ENCODE data around the gene VPS50. TPM values are rescaled to one million over a fixed set of nuclear protein-coding genes. Genes with fewer than 3 reads are reported as not detected.
"Not testable (repeated sequence)": the region's sequence is repeated elsewhere in the genome, so short reads cannot be mapped to it uniquely, and the experiment has no call there.

The VPS50 gene
- total and polyA plus RNA-seq, 2 experiments from 2014 or later, result 11.9 to 30.9 TPM

GRCh38 chr7:93310346-93310745 lies 78.2 kb downstream of the VPS50 start:
- no peaks in the 10 kb centered on the region for H3K27me3 ChIP-seq (replicated peaks; ENCODE audit: insufficient read depth)
- H3K4me3 ChIP-seq, result no peak overlapping the region
- peaks cover 33% of the 10 kb centered on the region for H3K4me1 ChIP-seq (ENCODE audit: insufficient read depth)
- peaks cover 30% of the 10 kb centered on the region for H3F3A ChIP-seq (ENCODE audit: insufficient read depth)
- H3K36me3 ChIP-seq (ENCODE audit: low read depth), result no peaks in the 10 kb centered on the region
- no peak overlapping the region for H3K27ac ChIP-seq
- in situ Hi-C loops (cut with MboI), result no loop called here
- no peaks in the 10 kb centered on the region; the same call in 1 of the 2 replicates for H4K20me1 ChIP-seq (ENCODE audit: insufficient read depth)
- no peaks in the 10 kb centered on the region for H3K9me3 ChIP-seq (ENCODE audit: low read depth)
- TF ChIP-seq EZH2 (IDR thresholded peaks at IDR 0.05; ENCODE audit: insufficient read depth, poor library complexity, severe bottlenecking) (no peak), EZH2phosphoT487 (IDR thresholded peaks at IDR 0.05; ENCODE audit: insufficient read depth, low read depth) (no peak)
- peak overlapping the region; percentile 6 for H3K4me2 ChIP-seq (ENCODE audit: unreplicated experiment)
- WGBS, 2 experiments (ENCODE audit: low coverage in 1 of 2, low lambda C conversion rate in 2 of 2, missing lambda C conversion rate in 2 of 2), result 94 to 99% methylated on average over 4 of the region's 4 CpGs
- no peaks in the 10 kb centered on the region for H3K79me2 ChIP-seq (ENCODE audit: insufficient read depth)
- peak; percentile 32 for DNase-seq
- no peak overlapping the region for H3K9ac ChIP-seq
- no peaks in the 10 kb centered on the region for H3K9me2 ChIP-seq (ENCODE audit: insufficient read depth)
- no peak overlapping the region for H2AFZ ChIP-seq

- no peak overlapping the region for H3K9ac ChIP-seq
- no peak overlapping the region for H3K4me3 ChIP-seq
- no peaks in the 10 kb centered on the region for H3K36me3 ChIP-seq (ENCODE audit: low read depth)
- no peaks in the 10 kb centered on the region for H3K9me3 ChIP-seq (ENCODE audit: low read depth)
- peaks cover 31% of the 10 kb centered on the region for H3F3A ChIP-seq (ENCODE audit: insufficient read depth)
- in situ Hi-C loops (cut with MboI), result no loop called here
- H3K4me2 ChIP-seq (ENCODE audit: unreplicated experiment), result no peak overlapping the region
- H3K79me2 ChIP-seq (ENCODE audit: insufficient read depth), result no peaks in the 10 kb centered on the region
- WGBS, 2 experiments (ENCODE audit: low coverage in 1 of 2, low lambda C conversion rate in 2 of 2, missing lambda C conversion rate in 2 of 2), result 98 to 99% methylated on average over 3 of the region's 3 CpGs
- H4K20me1 ChIP-seq (ENCODE audit: insufficient read depth), result no peaks in the 10 kb centered on the region; the same call in 1 of the 2 replicates
- H2AFZ ChIP-seq, result no peak overlapping the region
- H3K27ac ChIP-seq, result no peak overlapping the region
- DNase-seq, result no peak
- H3K4me1 ChIP-seq (ENCODE audit: insufficient read depth), result peaks cover 33% of the 10 kb centered on the region
- H3K9me2 ChIP-seq (ENCODE audit: insufficient read depth), result no peaks in the 10 kb centered on the region
- TF ChIP-seq EZH2phosphoT487 (IDR thresholded peaks at IDR 0.05; ENCODE audit: insufficient read depth, low read depth) (no peak), EZH2 (IDR thresholded peaks at IDR 0.05; ENCODE audit: insufficient read depth, poor library complexity, severe bottlenecking) (no peak)
- no peaks in the 10 kb centered on the region for H3K27me3 ChIP-seq (replicated peaks; ENCODE audit: insufficient read depth)
Observed at GRCh38 chr7:93314449-93314848, 82.3 kb downstream of the VPS50 start.

GRCh38 chr7:93315896-93316295 lies 83.7 kb downstream of the VPS50 start:
- H3K27me3 ChIP-seq (replicated peaks; ENCODE audit: insufficient read depth), result no peaks in the 10 kb centered on the region
- in situ Hi-C loops (cut with MboI), result no loop called here
- H3K4me2 ChIP-seq (ENCODE audit: unreplicated experiment), result peak overlapping the region; percentile 39
- peaks cover 31% of the 10 kb centered on the region for H3F3A ChIP-seq (ENCODE audit: insufficient read depth)
- TF ChIP-seq EZH2 (IDR thresholded peaks at IDR 0.05; ENCODE audit: insufficient read depth, poor library complexity, severe bottlenecking) (no peak), EZH2phosphoT487 (IDR thresholded peaks at IDR 0.05; ENCODE audit: insufficient read depth, low read depth) (no peak)
- WGBS, 2 experiments (ENCODE audit: low coverage in 1 of 2, low lambda C conversion rate in 2 of 2, missing lambda C conversion rate in 2 of 2), result 58 to 80% methylated on average over 2 of the region's 2 CpGs
- no peak overlapping the region for H3K4me3 ChIP-seq
- H3K79me2 ChIP-seq (ENCODE audit: insufficient read depth), result no peaks in the 10 kb centered on the region
- H3K9me3 ChIP-seq (ENCODE audit: low read depth), result no peaks in the 10 kb centered on the region
- H4K20me1 ChIP-seq (ENCODE audit: insufficient read depth), result no peaks in the 10 kb centered on the region; the same call in 1 of the 2 replicates
- no peaks in the 10 kb centered on the region for H3K9me2 ChIP-seq (ENCODE audit: insufficient read depth)
- H3K9ac ChIP-seq, result no peak overlapping the region
- DNase-seq, result peak; percentile 29
- H3K36me3 ChIP-seq (ENCODE audit: low read depth), result no peaks in the 10 kb centered on the region
- no peak overlapping the region for H2AFZ ChIP-seq
- peak overlapping the region; percentile 49 for H3K27ac ChIP-seq
- H3K4me1 ChIP-seq (ENCODE audit: insufficient read depth), result peaks cover 23% of the 10 kb centered on the region

- Histone ChIP-seq H3K4me1 (ENCODE audit: insufficient read depth) (peaks cover 23% of the 10 kb centered on the region), H4K20me1 (ENCODE audit: insufficient read depth) (no peaks in the 10 kb centered on the region), H3K79me2 (ENCODE audit: insufficient read depth) (no peaks in the 10 kb centered on the region), H2AFZ (no peak overlapping the region), H3K27ac (peak overlapping the region; percentile 49), H3K9me2 (ENCODE audit: insufficient read depth) (no peaks in the 10 kb centered on the region), H3K4me2 (ENCODE audit: unreplicated experiment) (no peak overlapping the region), H3F3A (ENCODE audit: insufficient read depth) (peaks cover 31% of the 10 kb centered on the region), H3K9me3 (ENCODE audit: low read depth) (no peaks in the 10 kb centered on the region), H3K27me3 (replicated peaks; ENCODE audit: insufficient read depth) (no peaks in the 10 kb centered on the region), H3K4me3 (no peak overlapping the region), H3K9ac (no peak overlapping the region), H3K36me3 (ENCODE audit: low read depth) (no peaks in the 10 kb centered on the region)
- in situ Hi-C loops (cut with MboI), result no loop called here
- DNase-seq, result peak; percentile 44
- TF ChIP-seq EZH2 (IDR thresholded peaks at IDR 0.05; ENCODE audit: insufficient read depth, poor library complexity, severe bottlenecking) (no peak), EZH2phosphoT487 (IDR thresholded peaks at IDR 0.05; ENCODE audit: insufficient read depth, low read depth) (no peak)
Observed at GRCh38 chr7:93316730-93317129, 84.6 kb downstream of the VPS50 start.

- no peak overlapping the region for H3K4me2 ChIP-seq (ENCODE audit: unreplicated experiment)
- peaks cover 18% of the 10 kb centered on the region for H3F3A ChIP-seq (ENCODE audit: insufficient read depth)
- DNase-seq, result no peak
- WGBS, 2 experiments (ENCODE audit: low coverage in 1 of 2, low lambda C conversion rate in 2 of 2, missing lambda C conversion rate in 2 of 2), result 88 to 89% methylated on average over 4 of the region's 4 CpGs
- no peaks in the 10 kb centered on the region for H3K9me3 ChIP-seq (ENCODE audit: low read depth)
- H3K4me3 ChIP-seq, result no peak overlapping the region
- no peaks in the 10 kb centered on the region for H3K27me3 ChIP-seq (replicated peaks; ENCODE audit: insufficient read depth)
- H3K4me1 ChIP-seq (ENCODE audit: insufficient read depth), result peaks cover 13% of the 10 kb centered on the region
- no peaks in the 10 kb centered on the region for H3K79me2 ChIP-seq (ENCODE audit: insufficient read depth)
- TF ChIP-seq EZH2 (IDR thresholded peaks at IDR 0.05; ENCODE audit: insufficient read depth, poor library complexity, severe bottlenecking) (no peak), EZH2phosphoT487 (IDR thresholded peaks at IDR 0.05; ENCODE audit: insufficient read depth, low read depth) (no peak)
- H3K9ac ChIP-seq, result no peak overlapping the region
- no peak overlapping the region for H2AFZ ChIP-seq
- in situ Hi-C loops (cut with MboI), result no loop called here
- no peaks in the 10 kb centered on the region for H3K9me2 ChIP-seq (ENCODE audit: insufficient read depth)
- H3K36me3 ChIP-seq (ENCODE audit: low read depth), result no peaks in the 10 kb centered on the region
- H3K27ac ChIP-seq, result no peak overlapping the region
- H4K20me1 ChIP-seq (ENCODE audit: insufficient read depth), result no peaks in the 10 kb centered on the region
Observed at GRCh38 chr7:93320887-93321286, 88.7 kb downstream of the VPS50 start.

- H3K4me3 ChIP-seq; in situ Hi-C loops (cut with MboI); H3K9ac ChIP-seq; H3K36me3 ChIP-seq (ENCODE audit: low read depth); H3K9me3 ChIP-seq (ENCODE audit: low read depth); H3K9me2 ChIP-seq (ENCODE audit: insufficient read depth); DNase-seq; H4K20me1 ChIP-seq (ENCODE audit: insufficient read depth); H2AFZ ChIP-seq; H3K79me2 ChIP-seq (ENCODE audit: insufficient read depth); H3F3A ChIP-seq (ENCODE audit: insufficient read depth); H3K27me3 ChIP-seq (replicated peaks; ENCODE audit: insufficient read depth): not testable (repeated sequence)
- H3K4me1 ChIP-seq (ENCODE audit: insufficient read depth), result peaks cover 15% of the 10 kb centered on the region
- peak overlapping the region; percentile 39; the same call in 1 of the 2 replicates for H3K27ac ChIP-seq
- 100% methylated on average over 1 of the region's 2 CpGs for WGBS, 2 experiments (ENCODE audit: low coverage in 1 of 2, low lambda C conversion rate in 2 of 2, missing lambda C conversion rate in 2 of 2)
- H3K4me2 ChIP-seq (ENCODE audit: unreplicated experiment), result peak overlapping the region; percentile 71
Observed at GRCh38 chr7:93326291-93326690, 94.1 kb downstream of the VPS50 start.

Measured in GM23248 (cell line).